Loucy (cell line): Measurements from ENCODE around the gene TRMU.

Source experiments
- H2AFZ ChIP-seq: fragments of 200-600 bp; sonication (generic); 2 replicates; pipeline ENCODE4 v1.6.0; 2016; ENCODE audit warnings: antibody characterized with exemption, mild to moderate bottlenecking, low read length, moderate library complexity
- H3F3A ChIP-seq: fragments of 200-600 bp; 2 replicates; pipeline ENCODE4 v1.6.0; 2016; ENCODE audit warnings: antibody characterized with exemption, low read depth, mild to moderate bottlenecking
- H3K27me3 ChIP-seq: fragments of 200-600 bp; sonication (generic); 2 replicates; pipeline ENCODE4 v1.6.1; 2014; ENCODE audit warnings: low read length, mild to moderate bottlenecking; ENCODE audit not compliant: insufficient read depth, poor library complexity, severe bottlenecking
- H3K36me3 ChIP-seq: fragments of 200-600 bp; sonication (generic); 2 replicates; pipeline ENCODE4 v1.6.1; 2016; ENCODE audit warnings: low read length; ENCODE audit not compliant: insufficient read depth
- H3K4me1 ChIP-seq: fragments of 200-600 bp; sonication (generic); 2 replicates; pipeline ENCODE4 v1.5.1; 2014; ENCODE audit warnings: low read length, mild to moderate bottlenecking; ENCODE audit not compliant: insufficient read depth, poor library complexity, severe bottlenecking
- H3K4me2 ChIP-seq: fragments of 200-600 bp; sonication (generic); 2 replicates; pipeline ENCODE4 v1.6.0; 2014; ENCODE audit warnings: antibody characterized with exemption, low read length, low read depth, mild to moderate bottlenecking; ENCODE audit not compliant: poor library complexity, severe bottlenecking
- H3K4me3 ChIP-seq: fragments of 200-600 bp; sonication (generic); 2 replicates; pipeline ENCODE4 v1.5.1; 2014; ENCODE audit warnings: low read length, mild to moderate bottlenecking, mixed read lengths; ENCODE audit not compliant: poor library complexity, severe bottlenecking
- H3K79me2 ChIP-seq: fragments of 200-600 bp; sonication (generic); 2 replicates; pipeline ENCODE4 v1.6.1; 2014; ENCODE audit warnings: low read length; ENCODE audit not compliant: insufficient read depth
- H3K9ac ChIP-seq: fragments of 200-600 bp; sonication (generic); 2 replicates; pipeline ENCODE4 v1.6.0; 2014; ENCODE audit warnings: mild to moderate bottlenecking, low read depth, low read length, moderate library complexity; ENCODE audit not compliant: poor library complexity, severe bottlenecking
- H3K9me2 ChIP-seq: fragments of 200-600 bp; sonication (generic); replicated peaks from 2 replicates; pipeline ENCODE4 v1.6.1; 2016; ENCODE audit warnings: low read depth, low read length, mixed read lengths
- H3K9me3 ChIP-seq: fragments of 200-600 bp; sonication (generic); 2 replicates; pipeline ENCODE4 v1.6.1; 2014; ENCODE audit warnings: mild to moderate bottlenecking, antibody characterized with exemption, low read length, low read depth; ENCODE audit not compliant: insufficient read depth
- H4K20me1 ChIP-seq: fragments of 200-600 bp; sonication (generic); 2 replicates; pipeline ENCODE4 v1.6.0; 2014; ENCODE audit warnings: antibody characterized with exemption, low read length, mild to moderate bottlenecking; ENCODE audit not compliant: insufficient read depth, poor library complexity, severe bottlenecking
- CTCF ChIP-seq: fragments of 200-600 bp; sonication (generic); conservative IDR thresholded peaks from 2 replicates; pipeline ENCODE4 v1.5.1; 2014; ENCODE audit warnings: mild to moderate bottlenecking, antibody characterized with exemption, low read length
- EZH2phosphoT487 ChIP-seq: fragments of 200-600 bp; IDR thresholded peaks from 2 replicates; pipeline ENCODE4 v1.6.1; 2018; ENCODE audit warnings: antibody characterized with exemption, mild to moderate bottlenecking, moderate library complexity, borderline replicate concordance

The TRMU gene

GRCh38 chr22:46406791-46407190 lies 71.3 kb downstream of the TRMU start:
- TF ChIP-seq CTCF (no peak), EZH2phosphoT487 (no peak)
- H3K4me2 ChIP-seq: no peak overlapping the region
- H3K27me3 ChIP-seq: no peaks in the 10 kb centered on the region
- H3K4me1 ChIP-seq: no peaks in the 10 kb centered on the region
- H3K79me2 ChIP-seq: no peaks in the 10 kb centered on the region
- no peak overlapping the region for H3K4me3 ChIP-seq
- no peaks in the 10 kb centered on the region for H3K36me3 ChIP-seq
- H3K9me2 ChIP-seq: no peaks in the 10 kb centered on the region
- H4K20me1 ChIP-seq: no peaks in the 10 kb centered on the region
- no peaks in the 10 kb centered on the region for H3K9me3 ChIP-seq
- H3F3A ChIP-seq: no peaks in the 10 kb centered on the region
- H2AFZ ChIP-seq: no peak overlapping the region
- no peak overlapping the region for H3K9ac ChIP-seq
